Ectodermal cell (in vitro differentiated cells): ENCODE results near the gene HOXB5.

Source experiments
- H3K27ac ChIP-seq: 2 replicates; pipeline ENCODE4 v1.7.0; 2013; ENCODE audit warnings: mild to moderate bottlenecking, low read depth, low read length; ENCODE audit not compliant: insufficient read depth, poor library complexity, severe bottlenecking
- H3K27me3 ChIP-seq: 2 replicates; pipeline ENCODE4 v1.7.0; 2013; ENCODE audit warnings: mild to moderate bottlenecking, low read length; ENCODE audit not compliant: insufficient read depth, control insufficient read depth, poor library complexity, severe bottlenecking
- H3K36me3 ChIP-seq: one replicate; pipeline ENCODE4 v1.7.0; 2013; ENCODE audit warnings: low read length; ENCODE audit not compliant: control insufficient read depth, insufficient read depth
- H3K4me1 ChIP-seq: one replicate; pipeline ENCODE4 v1.7.0; 2013; ENCODE audit warnings: low read length; ENCODE audit not compliant: control insufficient read depth, insufficient read depth
- H3K4me3 ChIP-seq: 2 replicates; pipeline ENCODE4 v1.7.0; 2013; ENCODE audit warnings: low read depth, low read length, control low read depth; ENCODE audit not compliant: insufficient read depth
- H3K9me3 ChIP-seq: 2 replicates; pipeline ENCODE4 v1.7.0; 2013; ENCODE audit warnings: mild to moderate bottlenecking, low read length, moderate library complexity; ENCODE audit not compliant: control insufficient read depth
- WGBS, 2 experiments: methylation state at CpG; one replicate each; pipeline ENCODE4 v1.1.7; 2013; ENCODE audit warnings: missing lambda C conversion rate in 2 of 2; 5-methylcytosine and 5-hydroxymethylcytosine counted together

The HOXB5 gene

DNA sequence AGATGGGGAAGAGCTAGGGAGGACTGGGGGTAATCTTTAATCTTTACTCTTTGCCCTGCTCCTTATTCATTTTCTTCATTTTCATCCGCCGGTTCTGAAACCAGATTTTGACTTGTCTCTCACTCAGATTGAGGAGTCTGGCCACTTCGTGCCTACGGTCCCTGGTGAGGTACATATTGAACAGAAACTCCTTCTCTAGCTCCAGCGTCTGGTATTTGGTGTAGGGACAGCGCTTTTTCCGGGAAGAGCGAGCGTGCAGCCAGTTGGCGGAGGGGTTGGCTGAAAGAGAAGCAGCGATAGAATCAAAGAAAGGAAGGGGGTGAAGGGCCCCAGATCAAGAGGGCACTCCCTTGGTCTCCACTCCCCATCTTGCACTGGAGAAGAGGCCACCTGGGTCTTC lies 29.3 kb upstream of the HOXB5 start:
- WGBS, 2 experiments = 13 to 15% methylated on average over 11 of the region's 11 CpGs
- Histone ChIP-seq H3K9me3 (no peaks in the 10 kb centered on the region), H3K4me3 (no peak overlapping the region), H3K4me1 (peaks cover 12% of the 10 kb centered on the region), H3K36me3 (no peaks in the 10 kb centered on the region), H3K27ac (no peak overlapping the region), H3K27me3 (peaks cover 100% of the 10 kb centered on the region)

DNA sequence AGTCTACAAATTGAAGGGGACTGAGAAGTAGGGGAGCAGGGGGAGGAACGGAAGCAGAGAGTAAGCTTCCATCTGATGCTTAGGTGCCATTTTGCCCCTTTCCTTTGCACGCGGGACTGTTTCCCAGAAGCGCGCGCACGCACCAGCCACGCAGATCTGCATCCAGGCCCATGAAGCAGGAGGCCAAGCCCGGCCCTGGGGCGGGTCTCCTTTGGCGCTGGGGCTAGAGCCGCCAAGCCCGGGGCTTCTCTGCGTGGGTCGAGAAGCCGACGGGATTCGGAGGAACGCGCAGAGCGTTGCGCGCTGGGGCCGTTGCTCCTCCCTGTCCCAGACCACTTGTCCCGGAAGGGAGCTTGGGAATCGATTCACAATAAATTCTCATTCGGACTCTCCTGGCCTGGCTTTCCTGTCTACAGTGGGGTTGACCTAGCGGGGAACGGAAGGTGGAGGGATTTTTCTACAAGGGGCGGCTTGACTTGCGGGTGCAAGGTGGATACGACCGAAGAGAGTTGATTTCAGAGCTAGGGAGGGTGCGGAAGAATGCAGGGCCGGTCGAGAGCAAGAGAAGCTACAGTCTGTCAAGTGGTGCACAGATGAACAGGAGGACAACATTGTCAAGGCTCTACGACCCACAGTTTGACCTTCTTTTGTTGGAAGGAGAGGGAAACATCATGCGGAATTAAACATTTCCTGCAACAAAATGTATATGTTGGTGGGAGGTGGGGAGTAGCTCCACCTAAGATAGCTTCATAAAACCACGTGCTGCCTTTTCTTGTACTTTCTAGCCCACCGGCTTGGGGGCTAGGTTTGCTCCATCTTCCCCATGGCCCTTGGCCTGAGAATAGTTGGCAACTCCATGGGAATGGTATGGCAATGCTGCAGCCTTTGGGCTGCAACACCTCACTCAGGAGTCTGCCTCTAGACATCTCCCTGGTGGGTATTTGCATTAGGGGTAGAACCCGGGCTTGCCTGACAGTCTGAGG lies 28.1 kb upstream of the HOXB5 start:
- Histone ChIP-seq H3K27ac (no peak overlapping the region), H3K9me3 (no peaks in the 10 kb centered on the region), H3K36me3 (no peaks in the 10 kb centered on the region), H3K4me1 (peaks cover 12% of the 10 kb centered on the region), H3K27me3 (peaks cover 100% of the 10 kb centered on the region), H3K4me3 (no peak overlapping the region)
- whole genome bisulfite sequencing, 2 experiments = 7 to 9% methylated on average over 41 of the region's 41 CpGs

DNA sequence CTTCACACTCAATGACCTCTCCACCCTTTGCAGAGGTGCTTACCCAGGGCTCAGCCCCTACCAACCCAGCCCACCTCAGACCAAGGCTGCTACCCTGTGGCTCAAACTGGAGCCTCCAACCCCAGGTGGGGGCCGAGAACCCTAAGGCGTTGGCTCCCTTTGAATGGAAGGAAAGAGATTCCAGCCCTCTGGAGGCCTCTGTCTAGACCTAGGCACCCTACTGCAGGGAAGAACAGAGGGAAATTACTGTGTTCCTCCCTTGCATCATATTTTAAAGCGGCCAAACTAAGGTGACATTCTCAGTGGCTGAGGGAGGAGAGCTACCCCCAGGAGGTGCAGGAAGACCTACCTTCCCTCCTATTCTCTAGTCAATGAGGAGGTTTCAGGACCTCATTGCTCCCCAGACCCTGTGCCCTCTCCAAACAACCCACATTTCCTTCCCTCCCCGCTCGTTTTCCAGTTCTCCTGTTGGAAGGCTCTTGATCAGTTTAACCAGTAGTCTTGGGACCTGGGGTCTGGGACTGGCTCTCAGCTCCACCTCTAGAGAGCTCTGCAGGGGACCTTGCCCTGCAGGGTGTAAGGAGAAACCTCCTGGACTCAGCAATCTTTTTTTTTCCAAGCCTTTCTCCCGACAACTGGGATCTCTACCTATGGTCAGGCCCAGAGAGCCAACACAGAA lies 27.0 kb upstream of the HOXB5 start:
- 6 to 9% methylated on average over 6 of the region's 6 CpGs for WGBS, 2 experiments
- H3K27ac ChIP-seq = no peak overlapping the region
- no peaks in the 10 kb centered on the region for H3K9me3 ChIP-seq
- H3K36me3 ChIP-seq = no peaks in the 10 kb centered on the region
- H3K4me3 ChIP-seq = no peak overlapping the region
- peaks cover 7% of the 10 kb centered on the region for H3K4me1 ChIP-seq
- H3K27me3 ChIP-seq = peaks cover 100% of the 10 kb centered on the region

DNA sequence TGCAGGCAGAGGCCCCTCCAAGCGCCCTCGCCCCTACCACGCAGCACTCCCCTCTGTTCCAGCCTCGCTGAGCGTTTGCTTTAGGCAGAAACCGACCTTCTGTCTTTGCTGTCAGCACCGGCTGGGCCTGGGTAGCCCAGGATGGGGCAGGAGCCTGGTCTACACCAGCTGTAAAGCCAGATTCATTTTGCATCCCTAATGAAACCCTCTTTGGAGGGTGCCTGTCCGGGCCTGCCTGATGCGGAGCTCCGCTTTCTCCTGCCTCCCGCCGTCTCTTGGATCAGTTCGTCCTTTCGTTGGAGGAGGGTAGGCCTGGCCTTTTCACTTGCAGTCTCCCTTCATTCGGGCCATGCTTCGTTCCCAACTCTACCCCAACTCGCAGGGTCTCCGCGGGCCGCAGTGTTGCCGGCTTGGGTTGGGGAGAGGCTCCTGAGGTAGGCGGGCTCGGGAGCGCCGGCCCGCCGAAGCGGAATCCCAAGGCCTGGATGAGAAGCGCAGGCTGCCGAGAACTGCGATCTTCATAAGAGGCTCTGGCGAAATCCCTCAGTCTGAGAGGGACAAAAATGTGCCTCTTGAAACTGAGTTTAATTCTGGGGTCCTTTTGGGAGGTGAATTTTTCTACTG lies 26.4 kb upstream of the HOXB5 start:
- no peak overlapping the region for H3K4me3 ChIP-seq
- H3K27me3 ChIP-seq = peaks cover 100% of the 10 kb centered on the region
- WGBS, 2 experiments = 2 to 3% methylated on average over 32 of the region's 32 CpGs
- no peak overlapping the region for H3K27ac ChIP-seq
- no peaks in the 10 kb centered on the region for H3K36me3 ChIP-seq
- no peaks in the 10 kb centered on the region for H3K9me3 ChIP-seq
- peaks cover 7% of the 10 kb centered on the region for H3K4me1 ChIP-seq

DNA sequence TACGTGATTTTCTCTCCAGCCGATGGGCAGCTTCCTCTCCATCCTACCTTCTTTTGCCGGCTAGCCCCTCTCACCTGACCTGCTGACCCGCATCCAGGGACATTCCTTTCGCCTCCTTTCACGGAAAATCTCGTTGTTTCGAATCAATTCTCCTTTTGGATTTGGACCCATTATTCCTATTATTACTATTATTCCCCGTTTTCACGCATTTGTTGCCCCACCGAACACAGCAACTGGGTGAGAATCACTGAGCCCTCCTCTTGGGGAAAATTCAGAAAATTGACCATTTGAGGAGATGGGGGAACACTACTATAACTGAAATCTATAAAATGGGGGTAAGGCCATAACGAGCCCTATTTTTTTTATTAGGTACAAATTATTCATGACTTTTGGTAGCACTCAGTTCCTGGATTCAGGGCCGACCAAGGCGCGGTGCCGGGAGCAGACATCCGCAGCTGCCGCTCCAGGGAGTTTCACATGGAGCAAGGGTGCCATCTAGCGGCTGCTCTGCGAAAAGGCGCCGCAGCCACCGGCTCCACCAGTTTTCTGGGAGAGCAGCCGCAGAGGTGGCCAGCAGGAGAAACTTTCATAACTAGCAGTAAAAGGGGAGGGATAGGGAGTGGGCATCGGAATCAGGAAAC lies 24.8 kb upstream of the HOXB5 start:
- Histone ChIP-seq H3K9me3 (no peaks in the 10 kb centered on the region), H3K4me3 (no peak overlapping the region), H3K4me1 (peaks cover 7% of the 10 kb centered on the region), H3K27me3 (peaks cover 100% of the 10 kb centered on the region), H3K27ac (no peak overlapping the region), H3K36me3 (no peaks in the 10 kb centered on the region)
- WGBS, 2 experiments = 5 to 6% methylated on average over 23 to 25 of the region's 25 CpGs

DNA sequence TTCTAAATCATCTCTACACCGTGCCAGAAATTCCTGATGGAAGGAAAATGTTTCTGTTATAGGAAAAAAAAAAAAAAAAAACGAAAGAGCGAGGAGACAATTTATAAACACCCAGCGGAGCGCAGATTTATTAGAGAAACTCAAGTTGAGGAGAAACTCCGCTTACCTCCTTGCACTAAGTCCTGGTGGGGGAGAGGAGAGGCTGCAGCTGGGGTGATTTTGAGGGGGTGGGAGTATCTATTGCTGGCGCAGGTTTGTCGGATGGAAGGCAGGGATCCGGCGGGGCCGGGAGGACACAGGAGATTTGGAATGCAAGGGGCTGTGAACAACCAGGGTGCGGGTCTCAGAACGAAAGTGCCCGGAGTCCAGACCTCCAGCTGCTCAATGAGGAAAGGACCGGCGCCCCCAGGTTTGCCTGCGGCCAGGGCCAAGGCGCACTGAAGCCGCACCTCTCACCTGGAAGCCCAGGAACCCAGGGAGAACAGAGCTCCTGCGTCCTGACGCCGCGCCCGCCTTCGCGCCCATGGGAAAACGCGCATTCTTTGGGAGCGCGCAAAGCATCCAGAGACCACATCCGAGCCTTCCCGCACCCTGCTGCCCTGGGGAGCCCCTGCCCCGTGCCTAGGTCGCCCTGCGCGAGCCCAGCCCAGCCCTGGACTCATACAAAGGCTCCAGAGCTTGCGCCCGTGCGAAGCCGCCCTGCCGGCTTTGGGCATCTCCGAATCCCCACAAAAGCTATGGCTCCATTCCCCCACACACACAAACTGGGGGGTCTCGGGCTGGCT lies 24.1 kb upstream of the HOXB5 start:
- Histone ChIP-seq H3K36me3 (no peaks in the 10 kb centered on the region), H3K4me3 (no peak overlapping the region), H3K4me1 (peaks cover 7% of the 10 kb centered on the region), H3K27me3 (peaks cover 100% of the 10 kb centered on the region), H3K27ac (no peak overlapping the region), H3K9me3 (no peaks in the 10 kb centered on the region)
- 5 to 6% methylated on average over 41 to 43 of the region's 43 CpGs for WGBS, 2 experiments

DNA sequence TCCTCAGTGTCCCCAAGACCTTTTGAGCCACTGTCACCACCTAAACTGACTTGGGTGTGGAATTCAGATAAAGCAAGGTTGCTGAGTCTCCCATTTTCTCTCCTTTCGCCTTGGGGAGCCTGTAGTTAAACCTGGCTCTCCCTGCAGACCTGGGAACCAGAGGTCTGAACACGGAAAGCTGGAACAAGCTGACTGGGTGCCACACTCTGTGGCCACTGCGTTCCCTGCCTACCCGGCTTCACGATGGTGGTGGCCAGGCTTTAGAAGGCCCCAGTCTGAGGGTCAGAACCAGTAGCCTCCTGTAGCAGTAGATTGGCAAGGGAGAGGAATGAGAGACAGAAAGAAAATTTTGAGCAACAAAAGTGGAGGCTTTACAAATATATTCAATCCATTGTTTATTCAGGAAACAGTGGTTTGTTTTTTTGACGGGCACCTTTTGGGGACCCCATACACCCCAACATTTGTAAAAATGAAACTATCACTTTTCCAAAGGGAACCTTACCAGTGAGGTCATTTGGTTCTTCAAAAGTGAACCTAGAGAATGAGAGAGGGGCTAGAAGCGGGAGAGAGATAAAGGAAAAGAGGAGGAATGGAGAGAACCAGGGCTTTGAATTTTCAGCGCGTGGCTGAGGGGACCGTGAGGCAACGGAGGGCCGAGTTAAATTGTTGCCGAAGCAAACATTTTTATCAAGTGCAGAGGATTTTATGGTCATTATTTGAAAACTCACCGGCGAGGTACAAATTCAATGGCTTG lies 23.3 kb upstream of the HOXB5 start:
- Histone ChIP-seq H3K4me3 (no peak overlapping the region), H3K27me3 (peaks cover 100% of the 10 kb centered on the region), H3K27ac (no peak overlapping the region)

DNA sequence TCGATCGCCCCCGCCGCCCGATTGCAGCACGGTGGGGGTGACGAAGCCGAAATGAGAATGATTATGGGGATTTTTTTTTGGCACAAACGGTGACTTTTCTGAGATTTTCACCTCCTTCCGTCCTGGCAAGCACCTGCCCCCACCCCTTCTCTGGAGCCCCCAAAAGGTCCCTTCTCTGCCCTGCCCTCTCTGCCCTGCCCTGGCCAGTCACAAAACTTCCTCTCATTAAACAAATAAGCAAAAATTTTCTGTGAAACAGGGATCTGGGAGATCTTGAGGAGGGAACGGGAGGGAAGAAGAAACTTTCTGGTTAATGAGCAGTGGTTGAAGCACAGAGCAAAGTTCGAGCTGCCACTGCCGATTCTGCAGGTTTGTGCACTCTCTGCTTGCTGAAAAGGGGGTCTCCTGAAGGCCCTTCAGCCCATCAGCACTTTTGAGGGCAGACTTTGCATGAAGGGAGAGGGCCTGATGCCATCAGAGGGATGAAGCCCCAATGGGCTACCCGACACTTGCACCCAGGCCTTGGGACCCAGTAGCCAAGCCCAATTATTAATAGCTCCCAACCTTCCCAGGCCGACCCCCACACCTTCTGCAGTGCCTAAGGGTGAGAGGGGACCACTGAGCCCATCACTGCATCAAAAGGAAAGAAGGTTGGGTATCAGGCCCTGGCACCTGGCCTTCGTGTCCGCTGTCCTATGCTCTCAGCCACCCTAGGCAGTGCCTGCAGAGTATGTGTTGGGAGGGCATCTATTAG lies 22.6 kb upstream of the HOXB5 start:
- Histone ChIP-seq H3K27ac (no peak overlapping the region), H3K9me3 (no peaks in the 10 kb centered on the region)
- WGBS, 2 experiments = 10 to 13% methylated on average over 17 of the region's 17 CpGs

More for the DNA sequence above, 23.3 kb upstream of the HOXB5 start:
- Histone ChIP-seq H3K9me3 (no peaks in the 10 kb centered on the region), H3K4me1 (peaks cover 7% of the 10 kb centered on the region), H3K36me3 (no peaks in the 10 kb centered on the region)
- 9 to 12% methylated on average over 15 of the region's 15 CpGs for WGBS, 2 experiments

More for the DNA sequence above, 22.6 kb upstream of the HOXB5 start:
- no peak overlapping the region for H3K4me3 ChIP-seq
- peaks cover 100% of the 10 kb centered on the region for H3K27me3 ChIP-seq
- peaks cover 7% of the 10 kb centered on the region for H3K4me1 ChIP-seq
- H3K36me3 ChIP-seq = no peaks in the 10 kb centered on the region
